WI38 (cell line): ENCODE data around the gene CTCFL.
"Not testable (repeated sequence)": the region's sequence is repeated elsewhere in the genome, so short reads cannot be mapped to it uniquely, and the experiment has no call there.

Source experiments
- H3K4me3 ChIP-seq: 2 replicates; pipeline ENCODE4 v1.5.1; 2011; ENCODE audit warnings: low read depth, mild to moderate bottlenecking, control low read depth, low read length
- TF ChIP-seq, protein P1 (sequence below): IDR thresholded peaks from 2 replicates; pipeline ENCODE4 v1.5.1; 2012; ENCODE audit warnings: low read depth, mild to moderate bottlenecking, control low read depth, low read length

CTCFL gene

DNA sequence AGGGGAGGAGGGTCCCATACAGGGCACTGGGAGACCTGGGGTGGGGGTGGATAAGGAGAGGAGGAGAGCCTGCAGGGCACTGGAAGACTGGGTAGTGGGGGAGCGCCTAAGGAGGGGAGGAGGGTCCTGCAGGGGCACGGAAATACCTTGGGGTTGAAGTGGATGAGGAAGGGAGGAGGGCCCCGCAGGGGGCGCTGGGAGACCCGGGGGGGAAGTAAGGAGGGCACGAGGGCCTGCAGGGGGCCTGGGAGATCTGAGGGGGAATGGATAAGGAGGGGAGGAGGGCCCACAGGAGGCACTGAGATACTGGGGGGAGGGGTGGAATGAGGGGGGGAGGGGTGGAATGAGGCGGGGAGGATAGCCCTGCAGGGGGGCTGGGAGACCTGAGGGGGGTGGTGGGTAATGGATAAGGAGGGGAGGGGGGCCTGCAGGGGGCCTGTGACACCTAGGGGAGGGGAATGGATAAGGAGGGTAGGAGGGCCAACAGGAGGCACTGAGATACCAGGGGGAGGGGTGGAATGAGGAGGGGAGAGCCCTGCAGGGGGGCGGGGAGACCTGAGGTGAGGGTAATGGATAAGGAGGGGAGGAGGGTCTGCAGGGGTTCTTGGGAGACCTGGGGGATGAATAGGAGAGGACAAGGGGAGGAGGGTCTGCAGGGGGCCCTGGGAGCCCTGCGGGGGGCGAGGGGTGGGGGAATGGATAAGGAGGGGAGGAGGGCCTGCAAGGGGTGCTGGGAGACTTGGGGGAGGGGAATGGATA is 567 bp upstream of the CTCFL start:
- TF ChIP-seq, protein P1, sequence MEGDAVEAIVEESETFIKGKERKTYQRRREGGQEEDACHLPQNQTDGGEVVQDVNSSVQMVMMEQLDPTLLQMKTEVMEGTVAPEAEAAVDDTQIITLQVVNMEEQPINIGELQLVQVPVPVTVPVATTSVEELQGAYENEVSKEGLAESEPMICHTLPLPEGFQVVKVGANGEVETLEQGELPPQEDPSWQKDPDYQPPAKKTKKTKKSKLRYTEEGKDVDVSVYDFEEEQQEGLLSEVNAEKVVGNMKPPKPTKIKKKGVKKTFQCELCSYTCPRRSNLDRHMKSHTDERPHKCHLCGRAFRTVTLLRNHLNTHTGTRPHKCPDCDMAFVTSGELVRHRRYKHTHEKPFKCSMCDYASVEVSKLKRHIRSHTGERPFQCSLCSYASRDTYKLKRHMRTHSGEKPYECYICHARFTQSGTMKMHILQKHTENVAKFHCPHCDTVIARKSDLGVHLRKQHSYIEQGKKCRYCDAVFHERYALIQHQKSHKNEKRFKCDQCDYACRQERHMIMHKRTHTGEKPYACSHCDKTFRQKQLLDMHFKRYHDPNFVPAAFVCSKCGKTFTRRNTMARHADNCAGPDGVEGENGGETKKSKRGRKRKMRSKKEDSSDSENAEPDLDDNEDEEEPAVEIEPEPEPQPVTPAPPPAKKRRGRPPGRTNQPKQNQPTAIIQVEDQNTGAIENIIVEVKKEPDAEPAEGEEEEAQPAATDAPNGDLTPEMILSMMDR: no peak
- H3K4me3 ChIP-seq: no peak overlapping the region

DNA sequence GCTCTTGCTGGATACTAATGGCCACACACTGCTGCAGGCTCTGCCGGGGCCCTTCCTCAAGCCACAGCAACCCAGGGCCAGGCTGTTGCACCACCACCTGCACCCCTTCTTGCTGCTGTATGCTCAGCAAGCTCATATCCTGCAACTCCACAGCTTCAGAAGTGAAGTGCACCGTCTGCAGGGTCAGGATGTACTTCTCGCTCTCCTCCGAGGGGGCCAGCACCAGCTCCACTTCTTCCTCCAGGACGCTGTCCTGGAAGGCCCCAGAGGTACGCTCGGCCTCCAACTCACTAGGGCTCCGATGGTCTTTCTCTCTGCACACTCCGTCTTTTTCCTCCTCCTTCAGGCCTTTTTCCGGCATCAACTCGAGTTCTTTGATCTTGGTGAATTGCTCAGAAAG is 1.2 kb downstream of the CTCFL start:
- H3K4me3 ChIP-seq: no peak overlapping the region
- TF ChIP-seq, protein P1: no peak

DNA sequence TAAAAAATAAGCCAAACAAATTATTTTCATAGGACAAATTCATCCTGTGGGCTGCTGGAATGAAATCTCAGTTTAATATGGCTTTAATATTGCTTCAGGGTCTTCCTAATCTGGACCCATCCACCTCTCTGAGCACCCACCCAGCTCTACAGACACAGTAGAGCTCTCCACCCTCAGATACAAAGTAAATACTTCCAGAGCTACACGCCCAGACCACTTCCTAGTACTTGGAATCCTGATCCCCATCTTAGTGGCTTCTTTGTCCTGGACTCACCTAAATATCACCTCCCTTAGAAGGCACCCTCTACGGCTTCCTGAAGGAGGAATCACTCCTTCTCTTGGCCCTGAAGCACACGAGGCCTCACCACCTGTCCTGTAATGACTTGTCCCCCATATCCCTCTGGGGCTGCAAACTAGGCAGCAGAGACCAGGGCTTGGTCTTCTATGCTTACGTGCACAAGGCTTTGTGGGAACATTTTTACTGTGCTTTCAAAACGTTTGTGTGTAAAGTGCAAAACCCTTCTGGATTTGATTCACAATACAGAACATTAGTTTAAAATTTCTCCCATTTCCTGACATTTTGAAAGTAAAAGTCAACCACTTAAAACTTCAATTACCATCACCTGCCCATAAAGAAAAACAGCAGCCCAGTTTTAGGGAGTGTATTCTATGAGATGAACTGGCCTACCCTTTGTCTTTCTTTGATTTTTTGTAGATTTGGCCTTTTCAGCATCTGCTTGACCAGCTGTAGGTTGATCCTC is 2.4 kb downstream of the CTCFL start:
- TF ChIP-seq, protein P1: no peak
- H3K4me3 ChIP-seq: no peak overlapping the region

DNA sequence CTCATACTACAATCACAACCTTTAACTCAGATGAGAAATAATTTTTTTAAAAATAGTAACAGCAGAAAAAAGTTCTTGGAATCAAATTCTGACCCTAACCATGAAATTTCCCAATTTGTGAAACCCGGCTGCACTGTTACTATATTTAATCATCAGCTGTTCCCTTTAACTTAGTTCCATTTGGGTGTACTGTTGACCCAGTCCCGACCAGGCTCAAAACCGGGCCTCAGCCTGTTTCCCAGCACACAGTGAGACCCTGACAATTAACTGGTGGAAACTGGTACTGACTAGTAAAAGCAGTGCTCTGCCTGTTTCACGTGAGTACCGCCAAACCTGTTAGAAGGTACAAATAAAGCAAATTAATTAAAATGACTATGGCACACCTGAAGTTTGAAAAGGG is 7.0 kb downstream of the CTCFL start:
- TF ChIP-seq, protein P1: no peak
- no peak overlapping the region for H3K4me3 ChIP-seq

DNA sequence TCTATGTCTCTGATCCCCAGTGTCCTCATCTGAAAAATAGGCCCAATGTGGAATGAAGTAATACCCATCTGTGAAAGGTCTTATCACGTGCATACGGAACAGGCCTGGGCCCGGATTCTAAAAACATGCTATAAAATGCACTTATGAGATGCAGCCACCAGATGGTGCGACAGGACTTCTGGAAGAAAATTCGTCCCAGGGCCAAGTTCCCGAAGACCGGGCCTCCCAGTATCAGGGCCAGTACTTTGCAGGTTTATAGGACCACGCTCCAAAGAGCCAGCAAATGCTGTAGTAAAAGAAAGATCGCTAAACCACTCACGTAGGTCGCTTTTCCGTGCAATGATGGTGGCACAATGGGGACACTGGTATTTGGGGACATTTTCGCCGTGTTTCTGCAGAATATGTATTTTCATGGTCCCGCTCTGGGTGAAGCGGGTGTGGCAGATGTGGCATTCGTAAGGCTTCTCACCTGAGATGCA is 10.6 kb downstream of the CTCFL start:
- H3K4me3 ChIP-seq: no peak overlapping the region
- TF ChIP-seq, protein P1: peak; percentile 68

DNA sequence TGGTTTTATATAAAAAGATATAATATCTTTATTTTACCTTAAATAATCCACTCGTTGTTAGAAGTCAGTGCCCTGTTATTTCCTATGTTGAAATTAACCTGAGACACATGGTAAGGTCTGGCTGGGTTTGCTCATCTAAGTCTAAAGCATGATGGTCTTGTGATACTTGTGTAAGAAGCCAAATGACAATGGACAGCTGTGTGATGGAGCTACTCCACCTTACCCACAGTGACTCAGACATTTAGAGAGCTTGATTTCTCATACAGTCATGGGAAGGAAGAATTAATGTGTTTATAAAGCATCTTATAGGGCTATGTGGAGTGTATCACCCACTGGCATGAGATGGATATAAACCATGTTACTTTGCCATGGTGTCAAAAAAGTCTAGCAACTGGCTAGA is 11.7 kb downstream of the CTCFL start:
- TF ChIP-seq, protein P1: no peak
- H3K4me3 ChIP-seq: no peak overlapping the region

DNA sequence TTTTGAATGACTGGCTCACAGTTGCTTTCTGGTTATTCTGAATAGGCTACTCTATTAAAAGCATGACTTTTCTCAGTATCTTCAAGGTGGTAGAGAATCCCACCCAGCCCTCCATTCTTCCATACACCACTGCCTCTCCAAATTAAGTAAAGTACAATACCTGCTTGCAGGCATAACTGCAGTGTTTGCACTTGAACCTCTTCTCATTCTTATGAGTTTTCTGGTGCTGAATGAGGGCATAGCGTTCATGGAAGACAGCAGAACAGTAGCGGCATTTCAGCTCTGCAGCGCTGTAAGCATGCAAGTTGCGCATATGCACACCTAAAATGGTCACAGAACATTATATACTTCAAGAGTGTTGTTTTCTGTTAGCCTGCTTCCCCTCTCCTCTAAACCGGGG is 12.5 kb downstream of the CTCFL start:
- no peak overlapping the region for H3K4me3 ChIP-seq
- TF ChIP-seq, protein P1: no peak

DNA sequence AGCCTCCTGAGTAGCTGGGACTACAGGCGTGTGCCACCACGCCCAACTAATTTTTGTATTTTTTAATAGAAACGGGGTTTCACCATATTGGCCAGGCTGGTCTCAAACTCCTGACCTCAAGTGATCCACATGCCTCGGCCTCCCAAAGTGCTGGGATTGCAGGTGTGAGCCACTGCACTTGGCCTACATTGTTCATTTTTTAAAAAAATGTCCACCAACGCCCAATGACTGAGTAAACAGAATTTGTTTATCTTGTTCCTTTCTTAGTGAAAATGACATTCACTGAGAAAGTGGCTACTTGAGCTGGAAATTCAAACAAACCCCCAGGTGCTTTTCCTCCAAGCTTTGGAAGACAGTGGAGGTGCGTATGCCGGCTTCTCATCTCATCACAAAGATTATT is 13.2 kb downstream of the CTCFL start:
- not testable (repeated sequence) for H3K4me3 ChIP-seq
